Parathyroid adenoma (tissue), 2 donors: ENCODE results near the gene CYP1A2.

Experiments
- H2AFZ ChIP-seq: fragments of 300-600 bp; sonication (generic); one replicate; pipeline ENCODE4 v1.7.0; 2017; ENCODE audit warnings: antibody characterized with exemption, mild to moderate bottlenecking
- H3K27ac ChIP-seq: fragments of 300-600 bp; sonication (generic); one replicate; pipeline ENCODE4 v1.7.0; 2017
- H3K27me3 ChIP-seq: fragments of 300-600 bp; sonication (generic); one replicate; pipeline ENCODE4 v1.7.0; 2017; ENCODE audit warnings: low read length; ENCODE audit not compliant: control insufficient read depth, insufficient read depth
- H3K36me3 ChIP-seq: fragments of 300-600 bp; sonication (generic); one replicate; pipeline ENCODE4 v1.7.0; 2017; ENCODE audit warnings: low read length; ENCODE audit not compliant: control insufficient read depth, insufficient read depth
- H3K4me1 ChIP-seq: fragments of 300-600 bp; sonication (generic); one replicate; pipeline ENCODE4 v1.7.0; 2017; ENCODE audit warnings: control low read depth
- H3K4me2 ChIP-seq: fragments of 300-600 bp; sonication (generic); one replicate; pipeline ENCODE4 v1.7.0; 2017; ENCODE audit warnings: low read length
- H3K4me3 ChIP-seq: fragments of 300-600 bp; sonication (generic); one replicate; pipeline ENCODE4 v1.7.0; 2017; ENCODE audit warnings: low read depth, low read length
- H3K79me2 ChIP-seq: fragments of 300-600 bp; sonication (generic); one replicate; pipeline ENCODE4 v1.7.0; 2017; ENCODE audit warnings: control low read depth
- H3K9ac ChIP-seq: fragments of 300-600 bp; sonication (generic); one replicate; pipeline ENCODE4 v1.7.0; 2017; ENCODE audit warnings: mild to moderate bottlenecking
- H3K9me3 ChIP-seq: fragments of 300-600 bp; sonication (generic); one replicate; pipeline ENCODE4 v1.7.0; 2017; ENCODE audit warnings: low read length; ENCODE audit not compliant: control insufficient read depth
- TF ChIP-seq, protein P1 (sequence below): fragments of 300-600 bp; sonication (generic); IDR thresholded peaks from one replicate; pipeline ENCODE4 v1.7.0; 2017; ENCODE audit warnings: antibody characterized with exemption, mild to moderate bottlenecking
- donor health status: primary hyperparathyroidism.

The CYP1A2 gene

DNA sequence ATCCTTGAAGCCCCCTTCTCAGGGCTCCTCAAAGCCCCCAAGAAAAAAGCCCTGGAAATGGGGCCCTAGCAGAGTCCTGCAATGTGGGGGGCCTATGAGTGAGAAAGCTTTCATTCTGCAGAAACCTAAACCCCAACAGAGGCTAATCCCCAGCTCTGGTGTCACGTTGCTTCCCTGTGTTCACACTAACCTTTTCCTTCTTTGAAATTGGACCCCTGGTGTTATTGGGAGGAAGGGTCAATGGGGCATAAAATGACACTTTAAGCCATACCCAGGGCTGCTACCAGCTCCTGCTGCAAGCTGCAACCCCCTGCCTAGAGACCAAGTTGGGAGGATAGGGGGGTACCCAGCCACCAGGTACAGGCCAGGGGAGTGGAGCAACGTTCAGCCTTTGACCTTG lies 2.1 kb downstream of the CYP1A2 start:
- no peaks in the 10 kb centered on the region for H3K36me3 ChIP-seq
- H3K9ac ChIP-seq: no peak overlapping the region
- H3K27me3 ChIP-seq: no peaks in the 10 kb centered on the region
- H3K4me3 ChIP-seq: no peak overlapping the region
- no peak overlapping the region for H3K27ac ChIP-seq
- no peaks in the 10 kb centered on the region for H3K79me2 ChIP-seq
- H3K4me2 ChIP-seq: no peak overlapping the region
- no peaks in the 10 kb centered on the region for H3K9me3 ChIP-seq
- no peak overlapping the region for H2AFZ ChIP-seq
- H3K4me1 ChIP-seq: no peaks in the 10 kb centered on the region
- TF ChIP-seq, protein P1, sequence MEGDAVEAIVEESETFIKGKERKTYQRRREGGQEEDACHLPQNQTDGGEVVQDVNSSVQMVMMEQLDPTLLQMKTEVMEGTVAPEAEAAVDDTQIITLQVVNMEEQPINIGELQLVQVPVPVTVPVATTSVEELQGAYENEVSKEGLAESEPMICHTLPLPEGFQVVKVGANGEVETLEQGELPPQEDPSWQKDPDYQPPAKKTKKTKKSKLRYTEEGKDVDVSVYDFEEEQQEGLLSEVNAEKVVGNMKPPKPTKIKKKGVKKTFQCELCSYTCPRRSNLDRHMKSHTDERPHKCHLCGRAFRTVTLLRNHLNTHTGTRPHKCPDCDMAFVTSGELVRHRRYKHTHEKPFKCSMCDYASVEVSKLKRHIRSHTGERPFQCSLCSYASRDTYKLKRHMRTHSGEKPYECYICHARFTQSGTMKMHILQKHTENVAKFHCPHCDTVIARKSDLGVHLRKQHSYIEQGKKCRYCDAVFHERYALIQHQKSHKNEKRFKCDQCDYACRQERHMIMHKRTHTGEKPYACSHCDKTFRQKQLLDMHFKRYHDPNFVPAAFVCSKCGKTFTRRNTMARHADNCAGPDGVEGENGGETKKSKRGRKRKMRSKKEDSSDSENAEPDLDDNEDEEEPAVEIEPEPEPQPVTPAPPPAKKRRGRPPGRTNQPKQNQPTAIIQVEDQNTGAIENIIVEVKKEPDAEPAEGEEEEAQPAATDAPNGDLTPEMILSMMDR: no peak

DNA sequence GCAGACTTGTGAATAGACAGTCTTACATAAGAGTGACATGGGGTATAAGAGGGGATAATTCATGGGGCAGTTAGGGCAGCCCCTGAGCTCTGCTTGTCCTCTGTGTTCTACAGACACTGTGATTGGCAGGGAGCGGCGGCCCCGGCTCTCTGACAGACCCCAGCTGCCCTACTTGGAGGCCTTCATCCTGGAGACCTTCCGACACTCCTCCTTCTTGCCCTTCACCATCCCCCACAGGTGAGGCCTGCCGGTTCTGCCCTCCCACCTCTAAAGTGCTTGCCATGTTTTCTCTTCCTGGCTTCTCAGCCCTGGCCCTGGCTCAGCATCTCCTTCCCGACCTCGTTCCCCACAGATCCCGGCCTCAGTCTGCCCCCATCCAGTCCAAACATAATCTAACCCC lies 3.4 kb downstream of the CYP1A2 start:
- no peaks in the 10 kb centered on the region for H3K27me3 ChIP-seq
- H3K4me2 ChIP-seq: no peak overlapping the region
- H2AFZ ChIP-seq: no peak overlapping the region
- TF ChIP-seq, protein P1: no peak
- no peak overlapping the region for H3K9ac ChIP-seq
- H3K36me3 ChIP-seq: no peaks in the 10 kb centered on the region
- no peaks in the 10 kb centered on the region for H3K79me2 ChIP-seq
- H3K4me3 ChIP-seq: no peak overlapping the region
- no peaks in the 10 kb centered on the region for H3K9me3 ChIP-seq
- H3K4me1 ChIP-seq: no peaks in the 10 kb centered on the region
- no peak overlapping the region for H3K27ac ChIP-seq

DNA sequence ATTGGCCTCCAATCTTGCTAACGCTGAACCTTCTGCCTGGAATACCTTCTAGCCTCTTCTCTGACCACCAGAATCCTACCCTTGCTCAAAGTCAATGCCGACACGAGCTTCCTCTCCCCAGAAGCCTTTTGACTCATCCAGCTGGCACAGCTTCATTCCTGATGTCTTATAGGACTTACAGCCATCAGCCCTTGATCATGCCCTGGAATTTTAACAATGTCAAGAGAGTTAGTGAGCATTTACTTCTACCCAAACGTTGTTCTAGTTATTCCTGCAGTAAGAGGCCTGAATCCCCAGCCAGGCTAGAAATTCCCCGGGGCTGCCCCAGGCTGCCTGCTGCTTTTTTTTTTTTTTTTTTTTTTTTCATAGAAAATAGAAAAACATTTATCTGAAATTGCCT lies 3.9 kb downstream of the CYP1A2 start:
- Histone ChIP-seq H3K27ac (no peak overlapping the region), H3K27me3 (no peaks in the 10 kb centered on the region), H2AFZ (no peak overlapping the region), H3K79me2 (no peaks in the 10 kb centered on the region), H3K4me2 (no peak overlapping the region), H3K4me3 (no peak overlapping the region), H3K36me3 (no peaks in the 10 kb centered on the region), H3K9me3 (no peaks in the 10 kb centered on the region), H3K4me1 (no peaks in the 10 kb centered on the region), H3K9ac (no peak overlapping the region)
- TF ChIP-seq, protein P1: no peak

DNA sequence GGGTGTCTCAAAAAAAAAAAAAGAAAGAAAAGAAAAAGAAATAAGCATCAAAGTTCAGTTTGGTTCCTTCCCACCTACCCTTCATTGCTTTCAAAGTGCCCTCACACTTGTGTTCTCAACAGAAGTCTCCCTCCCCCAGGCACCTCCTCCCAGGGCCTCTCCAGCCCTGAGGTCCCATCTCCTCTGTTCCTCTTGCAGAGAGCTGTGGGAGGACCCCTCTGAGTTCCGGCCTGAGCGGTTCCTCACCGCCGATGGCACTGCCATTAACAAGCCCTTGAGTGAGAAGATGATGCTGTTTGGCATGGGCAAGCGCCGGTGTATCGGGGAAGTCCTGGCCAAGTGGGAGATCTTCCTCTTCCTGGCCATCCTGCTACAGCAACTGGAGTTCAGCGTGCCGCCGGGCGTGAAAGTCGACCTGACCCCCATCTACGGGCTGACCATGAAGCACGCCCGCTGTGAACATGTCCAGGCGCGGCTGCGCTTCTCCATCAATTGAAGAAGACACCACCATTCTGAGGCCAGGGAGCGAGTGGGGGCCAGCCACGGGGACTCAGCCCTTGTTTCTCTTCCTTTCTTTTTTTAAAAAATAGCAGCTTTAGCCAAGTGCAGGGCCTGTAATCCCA lies 6.1 kb downstream of the CYP1A2 start:
- Histone ChIP-seq H3K4me3 (no peak overlapping the region), H3K27me3 (no peaks in the 10 kb centered on the region)

More for the DNA sequence above, 6.1 kb downstream of the CYP1A2 start:
- Histone ChIP-seq H3K27ac (no peak overlapping the region), H3K9me3 (no peaks in the 10 kb centered on the region), H3K4me2 (no peak overlapping the region), H2AFZ (no peak overlapping the region), H3K4me1 (no peaks in the 10 kb centered on the region), H3K9ac (no peak overlapping the region), H3K36me3 (no peaks in the 10 kb centered on the region), H3K79me2 (no peaks in the 10 kb centered on the region)
- TF ChIP-seq, protein P1: no peak
